ENCODE results near the gene TTC17.
"Not testable (repeated sequence)": the region's sequence is repeated elsewhere in the genome, so short reads cannot be mapped to it uniquely, and the experiment has no call there.

The TTC17 gene

GRCh38 chr11:43462359-43462758 is 103.6 kb downstream of the TTC17 start:
- DNase-seq = no peak

- no peak for DNase-seq
Observed at GRCh38 chr11:43467958-43468357, 109.2 kb downstream of the TTC17 start.

- not testable (repeated sequence) for DNase-seq
Observed at GRCh38 chr11:43477491-43477890, 118.8 kb downstream of the TTC17 start.

GRCh38 chr11:43486141-43486540 is 127.4 kb downstream of the TTC17 start:
- no peak for DNase-seq

GRCh38 chr11:43489869-43490465 is 131.2 kb downstream of the TTC17 start:
- DNase-seq = no peak

- DNase-seq = no peak
Observed at GRCh38 chr11:43492701-43493100, 134.0 kb downstream of the TTC17 start.

GRCh38 chr11:43493431-43493830 is 134.7 kb downstream of the TTC17 start:
- no peak for DNase-seq

- DNase-seq = no peak
Observed at GRCh38 chr11:43497144-43497543, 138.4 kb downstream of the TTC17 start.

GRCh38 chr11:43498561-43498960 is 139.8 kb downstream of the TTC17 start:
- DNase-seq = no peak

GRCh38 chr11:43503417-43503816 is 144.7 kb downstream of the TTC17 start:
- DNase-seq = no peak

GRCh38 chr11:43504316-43504950 is 145.7 kb downstream of the TTC17 start:
- no peak for DNase-seq

- no peak for DNase-seq
Observed at GRCh38 chr11:43505171-43505570, 146.5 kb downstream of the TTC17 start.

GRCh38 chr11:43507171-43507570 is 148.5 kb downstream of the TTC17 start:
- DNase-seq = no peak

GRCh38 chr11:43508511-43508918 is 149.8 kb downstream of the TTC17 start:
- no peak for DNase-seq

- no peak for DNase-seq
Observed at GRCh38 chr11:43511959-43512358, 153.2 kb downstream of the TTC17 start.

- no peak for DNase-seq
Observed at GRCh38 chr11:43515090-43515489, 156.4 kb downstream of the TTC17 start.

- DNase-seq = no peak
Observed at GRCh38 chr11:43516316-43516850, 157.7 kb downstream of the TTC17 start.

- no peak for DNase-seq
Observed at GRCh38 chr11:43517518-43517917, 158.8 kb downstream of the TTC17 start.

GRCh38 chr11:43518408-43519160 is 159.9 kb downstream of the TTC17 start:
- no peak for DNase-seq

- DNase-seq = no peak
Observed at GRCh38 chr11:43521471-43521870, 162.8 kb downstream of the TTC17 start.

GRCh38 chr11:43523632-43524031 is 164.9 kb downstream of the TTC17 start:
- DNase-seq = no peak

GRCh38 chr11:43532041-43532440 is 173.3 kb downstream of the TTC17 start:
- DNase-seq = no peak

GRCh38 chr11:43537833-43538615 is 179.3 kb downstream of the TTC17 start:
- no peak for DNase-seq

Measured in NCI-H2081 (cell line).